HG03025 (cell line): ENCODE measurements around the gene FIGNL1.

ENCODE experiments used
- ATAC-seq: cut with Tn5 transposase; IDR thresholded peaks from one replicate; pipeline ENCODE4 v1.9.1; 2021; ENCODE audit warnings: mild to moderate bottlenecking, moderate library complexity; ENCODE audit not compliant: unreplicated experiment, low FRiP score

Gene FIGNL1

DNA sequence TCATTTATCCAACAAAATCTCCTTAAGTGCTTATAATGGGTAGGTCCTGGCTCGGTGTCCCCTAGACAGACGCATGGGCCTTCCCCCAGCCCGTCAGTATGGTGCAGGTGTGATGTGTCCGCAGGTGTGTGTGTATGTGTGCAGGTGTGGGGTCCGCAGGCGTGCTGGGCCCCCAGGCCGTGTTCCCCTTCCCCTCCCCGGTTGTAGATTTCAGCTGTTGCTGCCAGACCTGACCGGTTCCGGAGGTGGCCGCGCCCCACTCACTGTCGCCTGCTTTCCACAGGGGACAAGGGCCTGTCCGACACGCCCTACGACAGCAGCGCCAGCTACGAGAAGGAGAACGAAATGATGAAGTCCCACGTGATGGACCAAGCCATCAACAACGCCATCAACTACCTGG is 50.5 kb downstream of the FIGNL1 start:
- no peak for ATAC-seq

DNA sequence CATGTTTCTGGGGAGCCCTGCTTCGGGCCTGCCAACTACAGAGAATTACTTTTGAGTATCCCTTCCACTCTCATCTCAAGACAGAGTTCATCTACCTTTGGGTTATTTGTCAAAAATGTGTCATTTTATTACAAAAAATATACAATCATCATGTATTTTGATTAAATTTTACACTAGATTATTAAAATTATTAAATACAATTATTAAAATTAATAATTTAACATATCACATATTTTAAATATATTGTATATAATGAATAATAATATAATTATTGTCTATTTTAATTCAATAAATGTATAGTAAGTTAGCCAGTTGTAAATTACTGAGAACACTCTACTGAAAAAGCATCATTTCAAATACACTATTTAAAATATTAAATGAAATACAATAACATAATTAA is 50.9 kb downstream of the FIGNL1 start:
- ATAC-seq: no peak

- ATAC-seq: no peak
Observed at GRCh38 chr7:50397971-50398324, 52.2 kb downstream of the FIGNL1 start.

DNA sequence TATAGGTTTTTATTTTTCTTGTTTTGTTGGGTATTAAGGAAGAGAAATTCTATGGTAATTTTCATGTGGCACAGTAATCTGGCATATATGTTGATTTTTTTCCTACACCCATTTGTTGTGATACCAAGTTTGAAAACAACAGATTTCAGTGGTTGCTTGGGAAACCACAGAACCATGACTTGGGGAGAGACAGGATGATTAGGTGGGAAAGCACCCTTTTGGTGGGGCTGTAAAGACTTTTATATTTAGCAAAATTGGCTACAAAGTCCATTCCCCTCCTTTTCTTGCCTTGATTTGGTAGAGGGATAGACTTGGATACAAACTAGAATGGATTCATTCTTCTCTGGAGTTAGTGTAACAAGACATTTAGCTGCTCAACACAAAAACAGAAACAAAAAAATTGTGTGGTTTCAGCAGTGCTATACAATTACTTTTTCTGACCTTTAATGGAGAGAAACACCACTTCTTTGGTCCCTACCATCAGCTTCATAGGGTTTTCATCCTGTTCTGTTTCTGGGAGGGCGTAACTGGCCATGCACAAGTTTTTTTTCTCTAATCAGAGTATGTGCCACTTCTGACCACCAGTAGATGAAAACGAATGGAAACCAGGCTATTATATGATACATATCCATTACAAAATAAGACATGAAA is 52.7 kb downstream of the FIGNL1 start:
- no peak for ATAC-seq

GRCh38 chr7:50396856-50397255 is 53.3 kb downstream of the FIGNL1 start:
- ATAC-seq: no peak

DNA sequence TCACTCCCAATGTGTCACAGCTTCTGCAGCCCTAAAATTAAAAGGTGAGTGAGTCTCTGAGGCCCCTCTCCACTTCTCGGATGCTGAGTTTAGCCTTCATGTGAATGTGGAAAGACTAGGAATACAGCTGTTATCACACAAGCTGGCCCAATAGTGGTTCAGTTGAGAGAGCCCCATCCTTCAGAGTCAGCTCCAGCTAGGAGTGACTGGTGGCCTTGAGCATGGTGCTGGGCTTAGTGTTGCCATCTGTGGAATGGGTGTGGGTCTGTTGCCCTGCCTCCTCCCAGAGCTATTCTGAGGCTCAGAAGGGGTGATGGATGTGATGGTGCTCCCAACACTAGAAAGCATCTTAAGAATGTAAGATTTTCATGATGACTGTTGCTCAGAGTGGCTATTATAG is 55.8 kb downstream of the FIGNL1 start:
- ATAC-seq: no peak
